Superior temporal gyrus (tissue), 1 donor: ENCODE data around the gene GSG1.

ENCODE experiments used
- DNase-seq: peaks from one replicate; pipeline ENCODE4 v3.0.0-alpha.2; 2016; ENCODE audit errors: extremely low spot score

GSG1 gene

GRCh38 chr12:13120413-13120812, 16.9 kb upstream of the GSG1 start:
- no peak for DNase-seq

- no peak for DNase-seq
Measured at GRCh38 chr12:13119826-13120225, 16.4 kb upstream of the GSG1 start.

- DNase-seq, result no peak
Measured at GRCh38 chr12:13117029-13117428, 13.6 kb upstream of the GSG1 start.

- DNase-seq, result no peak
Measured at GRCh38 chr12:13116259-13116658, 12.8 kb upstream of the GSG1 start.

GRCh38 chr12:13114251-13115052, 11.0 kb upstream of the GSG1 start:
- DNase-seq, result no peak

DNA sequence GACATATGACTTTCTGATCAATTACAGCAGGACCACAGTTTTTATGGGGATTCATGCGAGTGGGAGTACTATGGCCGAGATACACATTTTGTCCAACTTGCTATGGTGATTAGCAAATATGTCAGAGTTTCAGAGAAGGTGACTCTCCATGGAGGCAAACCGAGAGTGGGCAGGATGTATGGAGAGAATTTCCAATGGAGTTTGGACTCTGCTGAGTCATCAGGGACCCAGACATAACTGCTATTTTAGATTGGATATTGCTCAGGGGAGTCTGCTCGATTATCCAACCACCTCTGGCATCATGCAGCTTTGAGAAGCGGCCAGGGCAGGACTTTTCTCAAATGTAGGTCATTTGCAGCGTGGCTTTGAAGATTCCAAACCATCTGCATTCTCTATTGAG, 9.5 kb upstream of the GSG1 start:
- DNase-seq, result no peak

GRCh38 chr12:13106666-13107065, 3.2 kb upstream of the GSG1 start:
- DNase-seq, result no peak

DNA sequence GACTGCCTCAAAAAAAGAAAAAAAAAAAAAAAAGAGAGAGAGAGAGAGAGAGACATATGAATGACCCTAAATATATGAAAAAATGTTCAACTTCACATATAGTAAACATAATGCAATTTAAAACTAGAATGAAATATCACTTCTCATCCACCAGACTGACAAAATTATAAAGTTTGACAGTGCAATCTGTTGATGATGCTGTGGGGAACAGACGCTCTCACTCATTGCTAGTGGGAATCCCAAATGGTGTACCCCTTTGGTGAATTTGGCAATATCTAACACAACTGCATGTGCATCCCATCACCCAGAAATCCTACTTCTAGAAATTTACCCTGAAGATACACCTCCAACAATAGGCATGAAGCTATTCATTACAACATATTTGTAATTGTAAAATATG, 2.3 kb upstream of the GSG1 start:
- DNase-seq, result no peak

DNA sequence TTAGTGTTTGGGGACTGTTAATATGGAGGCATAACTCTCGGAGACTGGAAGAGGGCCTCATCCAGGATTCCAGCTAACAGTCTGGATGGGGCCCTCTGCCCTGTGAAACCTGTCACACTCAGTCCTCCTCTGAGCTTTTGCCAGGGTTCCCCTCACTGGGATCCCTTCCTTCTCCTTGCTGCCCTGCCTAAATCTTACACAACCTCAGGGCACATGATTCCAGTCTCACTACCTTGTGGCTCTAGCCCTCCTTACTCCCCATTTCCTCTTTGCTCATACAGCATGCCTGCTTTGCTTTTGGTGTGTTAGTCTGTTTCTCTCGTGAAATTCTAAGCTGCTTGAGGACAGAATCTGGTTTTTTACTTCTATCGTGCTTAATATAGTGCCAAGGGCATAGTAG, 942 bp upstream of the GSG1 start:
- DNase-seq, result no peak

DNA sequence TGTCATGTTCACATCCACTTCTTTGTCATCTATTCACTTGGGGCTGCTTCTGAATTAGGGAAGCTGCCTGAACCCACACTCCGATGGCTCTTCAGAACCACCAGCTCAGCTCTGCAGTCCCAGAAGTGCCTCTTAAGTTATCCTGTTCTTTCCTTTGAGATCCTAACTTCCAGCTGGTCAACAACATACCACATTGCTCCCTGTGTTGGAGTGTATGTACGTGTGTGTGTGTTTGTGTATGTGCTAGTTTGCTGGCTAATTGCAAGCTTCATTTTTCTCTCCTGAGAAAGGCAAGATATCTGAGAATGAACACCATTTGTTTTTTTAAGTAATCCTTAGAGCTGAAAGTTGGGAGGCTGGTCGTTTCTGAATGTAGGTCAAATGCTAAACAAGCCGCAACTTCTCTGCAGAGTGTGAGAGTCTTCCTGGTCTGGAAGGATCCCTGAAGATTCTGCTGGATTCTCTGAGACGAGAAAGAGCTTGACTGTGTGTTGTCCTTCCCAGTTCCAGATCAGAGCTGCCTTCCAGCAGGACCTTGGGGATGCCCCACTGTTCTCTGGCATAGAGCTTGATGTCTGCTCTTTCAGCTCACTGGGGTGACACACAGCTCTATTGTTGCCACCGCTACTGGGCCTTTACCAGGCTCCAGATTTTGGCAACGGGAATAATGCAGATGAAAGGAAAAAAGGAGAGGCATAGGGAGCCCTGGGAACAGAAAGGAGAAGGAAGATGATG, 839 bp downstream of the GSG1 start:
- peak; percentile 86 for DNase-seq

GRCh38 chr12:13101821-13102375, 1.6 kb downstream of the GSG1 start:
- peak; percentile 52 for DNase-seq

GRCh38 chr12:13100882-13101769, 2.3 kb downstream of the GSG1 start:
- peak; percentile 82 for DNase-seq

- peak; percentile 69 for DNase-seq
Measured at GRCh38 chr12:13100605-13100881, 2.9 kb downstream of the GSG1 start.

DNA sequence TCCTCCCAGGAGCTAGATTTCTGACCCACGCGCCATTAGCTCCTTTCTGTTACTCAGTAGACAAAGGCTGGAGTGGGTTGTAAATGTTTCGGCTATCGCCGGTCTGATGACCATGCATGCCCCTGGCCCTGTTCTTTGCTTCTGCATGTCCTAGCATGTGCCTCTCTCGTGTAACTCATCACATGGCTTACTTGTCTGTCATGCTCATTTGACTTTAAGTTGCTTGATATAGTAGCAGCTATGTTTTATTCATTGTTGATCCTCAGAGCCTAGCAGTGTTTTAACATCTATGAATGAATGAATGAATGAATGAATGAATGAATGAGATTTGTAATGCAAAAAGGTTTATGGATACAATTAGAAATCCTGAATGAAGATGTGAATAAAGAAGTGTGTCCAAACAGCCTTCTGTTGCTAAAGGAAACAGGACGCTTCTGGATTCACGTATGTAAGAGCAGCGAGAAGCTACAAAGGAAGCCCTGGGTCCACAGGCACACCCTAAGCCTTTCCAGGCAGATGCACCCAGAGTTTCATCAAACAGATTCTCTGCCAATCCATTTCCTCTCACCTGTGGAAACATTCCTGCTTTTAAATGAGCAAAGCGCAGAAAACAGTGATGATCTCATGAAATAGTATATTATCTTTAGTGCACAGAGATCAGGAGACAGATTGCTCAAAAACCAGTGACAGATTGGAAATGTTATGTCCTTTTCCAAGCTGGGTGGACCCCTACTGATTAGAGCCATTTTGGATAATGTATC, 3.4 kb downstream of the GSG1 start:
- DNase-seq, result no peak

- no peak for DNase-seq
Measured at GRCh38 chr12:13099066-13099843, 4.2 kb downstream of the GSG1 start.

GRCh38 chr12:13097491-13098011, 5.9 kb downstream of the GSG1 start:
- no peak for DNase-seq

GRCh38 chr12:13095266-13095995, 8.0 kb downstream of the GSG1 start:
- DNase-seq, result no peak

- no peak for DNase-seq
Measured at GRCh38 chr12:13094367-13094766, 9.1 kb downstream of the GSG1 start.

- DNase-seq, result no peak
Measured at GRCh38 chr12:13093848-13094220, 9.6 kb downstream of the GSG1 start.
